Endothelial cell of umbilical vein (primary cell): ENCODE results near the gene MCTP2. TPM values are rescaled to one million over a fixed set of nuclear protein-coding genes. Genes with fewer than 3 reads are reported as not detected.

Experiments used
- BruUV-seq: library from RNA; stranded (reverse); fragments of 400-500 nt; replicated peaks from 2 replicates; lab custom pipeline; 2021; lab: Mats Ljungman, UMichigan
- CTCF ChIA-PET: fragments of 300-600, 350-600 bp; sonication (Branson Sonifier 250); formaldehyde crosslinking; loops from one replicate; lab custom pipeline; 2021; ENCODE audit warnings: antibody characterized with exemption, inconsistent platforms; lab: Charles Lee
- POLR2A ChIA-PET: fragments of 300-600, 350-600 bp; sonication (Branson Sonifier 250); formaldehyde crosslinking; loops from one replicate; lab custom pipeline; 2021; ENCODE audit warnings: antibody characterized with exemption, inconsistent platforms; lab: Charles Lee
- DNase-seq: peaks from one replicate; pipeline ENCODE4 v3.0.0-alpha.2; 2011; ENCODE audit warnings: low read depth, low spot score
- FAIRE-seq: peaks from 2 replicates; lab custom pipeline; 2011; peaks lifted over from hg19 to GRCh38; lab: Jason Lieb, UNC
- H2AFZ ChIP-seq: 2 replicates; pipeline ENCODE4 v1.6.0; 2012; ENCODE audit warnings: low read depth, low read length, control low read depth, inconsistent platforms
- H3K27ac ChIP-seq: 2 replicates; pipeline ENCODE4 v1.5.1; 2011; ENCODE audit warnings: low read depth, mild to moderate bottlenecking, control low read depth, low read length, moderate library complexity; ENCODE audit not compliant: insufficient read depth
- H3K27me3 ChIP-seq, 2 experiments: 2 replicates each; pipeline versions ENCODE4 v1.6.0 to v1.6.1; 2011; ENCODE audit warnings: low read length in 2 of 2, mixed read lengths in 1 of 2; ENCODE audit not compliant: control insufficient read depth in 2 of 2, insufficient read depth in 2 of 2
- H3K36me3 ChIP-seq, 2 experiments: 2 replicates in 1 of 2; 3 replicates in 1 of 2; pipeline ENCODE4 v1.5.1; 2011; ENCODE audit warnings: low read length in 2 of 2, mild to moderate bottlenecking in 1 of 2, moderate library complexity in 1 of 2; ENCODE audit not compliant: control insufficient read depth in 2 of 2, insufficient read depth in 2 of 2; ENCODE audit errors: extremely low read depth in 1 of 2
- H3K4me1 ChIP-seq: 3 replicates; pipeline ENCODE4 v1.5.1; 2011; ENCODE audit warnings: mild to moderate bottlenecking, low read length; ENCODE audit not compliant: control insufficient read depth, insufficient read depth; ENCODE audit errors: extremely low read depth
- H3K4me2 ChIP-seq: 2 replicates; pipeline ENCODE4 v1.6.1; 2011; ENCODE audit warnings: low read length, control low read depth, mixed read lengths; ENCODE audit not compliant: insufficient read depth
- H3K4me3 ChIP-seq, 3 experiments: fragments of 200-600 bp in 1 of 3; sonication (generic), shearing (Covaris generic) in 1 of 3; replicated peaks in 1 of 3; 2 replicates each; pipeline ENCODE4 v1.5.1; 2011 to 2016; ENCODE audit warnings: control low read depth in 3 of 3, low read length in 3 of 3, mild to moderate bottlenecking in 2 of 3, inconsistent platforms in 1 of 3, low read depth in 1 of 3, moderate library complexity in 1 of 3; ENCODE audit not compliant: insufficient read depth in 1 of 3
- H3K79me2 ChIP-seq: 2 replicates; pipeline ENCODE4 v1.6.0; 2012; ENCODE audit warnings: low read length, inconsistent platforms; ENCODE audit not compliant: control insufficient read depth, insufficient read depth
- H3K9ac ChIP-seq: replicated peaks from 2 replicates; pipeline ENCODE3; 2011; ENCODE audit warnings: low read length, control low read depth; ENCODE audit not compliant: insufficient read depth; ENCODE audit errors: extremely low read depth
- H3K9me1 ChIP-seq: replicated peaks from 3 replicates; pipeline ENCODE4 v1.6.0; 2011; ENCODE audit warnings: mild to moderate bottlenecking, low read length; ENCODE audit not compliant: control insufficient read depth, insufficient read depth; ENCODE audit errors: extremely low read depth
- H3K9me3 ChIP-seq: replicated peaks from 2 replicates; pipeline ENCODE4 v1.5.1; 2012; ENCODE audit warnings: low read length, inconsistent platforms; ENCODE audit not compliant: control insufficient read depth, insufficient read depth
- H4K20me1 ChIP-seq: replicated peaks from 2 replicates; pipeline ENCODE3; 2011; ENCODE audit warnings: mild to moderate bottlenecking, low read length; ENCODE audit not compliant: control insufficient read depth, insufficient read depth; ENCODE audit errors: extremely low read depth
- EZH2 ChIP-seq: IDR thresholded peaks from 2 replicates; pipeline ENCODE4 v1.6.1; 2012; ENCODE audit warnings: borderline replicate concordance, low read depth, mild to moderate bottlenecking, moderate library complexity, low read length, inconsistent platforms; ENCODE audit not compliant: severe bottlenecking
- FOS ChIP-seq: IDR thresholded peaks from 2 replicates; pipeline ENCODE4 v1.6.1; 2011; ENCODE audit warnings: mild to moderate bottlenecking, low read length, moderate library complexity, borderline replicate concordance; ENCODE audit not compliant: insufficient read depth
- GATA2 ChIP-seq: IDR thresholded peaks from 2 replicates; pipeline ENCODE4 v1.7.0; 2011; ENCODE audit warnings: low read depth, mild to moderate bottlenecking, moderate library complexity, mixed read lengths, low read length; ENCODE audit not compliant: insufficient read length, insufficient read depth
- MYC ChIP-seq: IDR thresholded peaks from one replicate; pipeline ENCODE4 v1.6.1; 2011; ENCODE audit warnings: mild to moderate bottlenecking, low read depth, low read length
- POLR2AphosphoS5 ChIP-seq: IDR thresholded peaks from 2 replicates; pipeline ENCODE4 v1.6.1; 2012; ENCODE audit warnings: low read depth, mild to moderate bottlenecking, control low read depth, low read length, moderate library complexity; ENCODE audit not compliant: insufficient read depth
- dilution Hi-C: fragments of 300-500 bp; cut with MboI; formaldehyde crosslinking; loops from one replicate; pipeline ENCODE4 v1.15.0; 2019; ENCODE audit warnings: low sequenced_read_pairs; ENCODE audit not compliant: extremely low pct_ligation_motif_present
- intact Hi-C: fragments of 100-400 bp; cut with micrococcal nuclease; formaldehyde crosslinking; loops from one replicate; pipeline ENCODE4 v1.10.0; 2022
- polyA plus RNA-seq, 4 experiments: library from polyadenylated mRNA; depleted of rRNA in 3 of 4; stranded (reverse) in 3 of 4; unstranded in 1 of 4; fragments of >200 nt; gene quantifications; 2 replicates each; pipeline versions ENCODE4 v1.2.1 to v1.2.3, GENCODE V29; 2011 to 2012; ENCODE audit warnings: missing spikeins in 1 of 4
- total RNA-seq: library from RNA; stranded (reverse); gene quantifications from 2 replicates; pipeline ENCODE4 v1.2.3, GENCODE V29; 2021
- TF ChIP-seq, protein P1 (sequence below), 2 donors: IDR thresholded peaks; 1 replicate in 1 of 2; 2 replicates in 1 of 2; pipeline ENCODE4 v1.5.1; 2011; ENCODE audit warnings: low read length in 2 of 2, mild to moderate bottlenecking in 2 of 2, moderate library complexity in 2 of 2, control low read depth in 1 of 2, inconsistent platforms in 1 of 2, low read depth in 1 of 2; ENCODE audit not compliant: insufficient read depth in 1 of 2; ENCODE audit errors: extremely low read depth in 1 of 2
- TF ChIP-seq, protein P2 (sequence below): IDR thresholded peaks from 2 replicates; pipeline ENCODE4 v1.6.1; 2011; ENCODE audit not compliant: insufficient read depth, insufficient read length

The MCTP2 gene
- total and polyA plus RNA-seq, 2 donors (not counting 3 experiments of a cell fraction or from before 2014, with no cell fraction given) = 0.01 to 0.75 TPM

DNA sequence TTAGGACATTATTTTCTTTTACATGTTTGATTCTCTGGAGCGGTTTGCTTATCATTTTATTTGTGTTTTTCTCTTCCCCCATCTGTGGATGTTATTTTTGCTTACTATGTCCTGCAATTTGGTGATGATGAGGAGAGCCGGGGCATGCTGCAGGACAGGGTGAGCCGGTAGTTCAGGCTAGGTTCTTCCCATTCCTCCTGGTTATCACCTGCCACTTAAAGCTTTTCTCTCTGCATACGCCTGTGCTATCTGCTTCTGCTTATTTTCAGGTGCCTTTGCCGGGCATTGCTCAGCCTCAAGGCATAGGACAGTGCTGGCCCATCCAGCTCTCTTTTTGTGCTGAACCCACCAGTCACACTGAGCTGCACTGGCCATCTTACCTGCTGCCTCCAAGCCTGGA is 85.8 kb downstream of the MCTP2 start:
- Histone ChIP-seq H3K79me2 (no peaks in the 10 kb centered on the region), H3K9ac (no peak overlapping the region), H2AFZ (no peak overlapping the region), H4K20me1 (no peaks in the 10 kb centered on the region), H3K4me2 (no peak overlapping the region), H3K9me3 (no peaks in the 10 kb centered on the region), H3K4me1 (no peaks in the 10 kb centered on the region), H3K4me3 (no peak overlapping the region), H3K27me3 (no peaks in the 10 kb centered on the region), H3K9me1 (no peaks in the 10 kb centered on the region), H3K36me3 (no peaks in the 10 kb centered on the region), H3K27ac (no peak overlapping the region)
- TF ChIP-seq MYC (no peak), FOS (no peak)
- dilution Hi-C loops = no loop called here
- BruUV-seq = no TSS peak
- ChIA-PET POLR2A (no interaction called here), CTCF (no interaction called here)
- no peak for FAIRE-seq
- no peak for DNase-seq
- intact Hi-C loops = no loop called here

DNA sequence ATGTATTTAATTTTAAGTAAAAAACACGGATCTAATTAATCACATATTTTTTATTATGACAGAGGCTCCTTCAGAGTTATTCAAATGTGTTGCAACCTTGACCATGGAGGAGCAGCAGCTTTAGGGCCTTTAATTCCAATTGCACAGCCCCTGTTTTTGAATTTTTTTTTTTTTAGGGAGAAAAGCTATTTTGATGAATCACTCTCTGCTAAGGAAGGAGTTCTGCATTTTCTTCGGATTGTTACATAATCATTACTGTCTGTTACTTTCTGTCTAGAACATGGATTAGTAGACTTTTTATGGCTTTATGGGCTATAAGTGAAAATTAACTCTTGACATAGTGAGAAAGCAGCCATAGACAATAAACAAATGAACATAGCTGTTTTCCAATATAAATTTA is 90.8 kb downstream of the MCTP2 start:
- dilution Hi-C loops (no loop called here), intact Hi-C loops (loop anchor here (5.0 kb wide), 1 partner anchor 325 kb away; no protein-coding TSS in a partner anchor)
- no peaks in the 10 kb centered on the region for H3K9me3 ChIP-seq
- H3K4me1 ChIP-seq = no peaks in the 10 kb centered on the region
- TF ChIP-seq, protein P1, sequence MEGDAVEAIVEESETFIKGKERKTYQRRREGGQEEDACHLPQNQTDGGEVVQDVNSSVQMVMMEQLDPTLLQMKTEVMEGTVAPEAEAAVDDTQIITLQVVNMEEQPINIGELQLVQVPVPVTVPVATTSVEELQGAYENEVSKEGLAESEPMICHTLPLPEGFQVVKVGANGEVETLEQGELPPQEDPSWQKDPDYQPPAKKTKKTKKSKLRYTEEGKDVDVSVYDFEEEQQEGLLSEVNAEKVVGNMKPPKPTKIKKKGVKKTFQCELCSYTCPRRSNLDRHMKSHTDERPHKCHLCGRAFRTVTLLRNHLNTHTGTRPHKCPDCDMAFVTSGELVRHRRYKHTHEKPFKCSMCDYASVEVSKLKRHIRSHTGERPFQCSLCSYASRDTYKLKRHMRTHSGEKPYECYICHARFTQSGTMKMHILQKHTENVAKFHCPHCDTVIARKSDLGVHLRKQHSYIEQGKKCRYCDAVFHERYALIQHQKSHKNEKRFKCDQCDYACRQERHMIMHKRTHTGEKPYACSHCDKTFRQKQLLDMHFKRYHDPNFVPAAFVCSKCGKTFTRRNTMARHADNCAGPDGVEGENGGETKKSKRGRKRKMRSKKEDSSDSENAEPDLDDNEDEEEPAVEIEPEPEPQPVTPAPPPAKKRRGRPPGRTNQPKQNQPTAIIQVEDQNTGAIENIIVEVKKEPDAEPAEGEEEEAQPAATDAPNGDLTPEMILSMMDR (IDR thresholded peaks at IDR 0.05; ENCODE audit: extremely low read depth in 1 of 2, insufficient read depth in 1 of 2, low read depth in 1 of 2, low read length in 2 of 2) = no peak
- TF ChIP-seq GATA2 = no peak
- no peak for TF ChIP-seq MYC
- TF ChIP-seq, protein P2, sequence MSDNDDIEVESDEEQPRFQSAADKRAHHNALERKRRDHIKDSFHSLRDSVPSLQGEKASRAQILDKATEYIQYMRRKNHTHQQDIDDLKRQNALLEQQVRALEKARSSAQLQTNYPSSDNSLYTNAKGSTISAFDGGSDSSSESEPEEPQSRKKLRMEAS = no peak
- no peak for TF ChIP-seq EZH2
- no peak for TF ChIP-seq POLR2AphosphoS5
- H4K20me1 ChIP-seq = no peaks in the 10 kb centered on the region
- H3K36me3 ChIP-seq = no peaks in the 10 kb centered on the region
- BruUV-seq = no TSS peak
- ChIA-PET CTCF (interaction anchor here (3.1 to 7.1 kb wide), 5 partner anchors 158 to 1525 kb away, joined by 27 to 137 read pairs (median 30); partner anchors contain the start of gene RGMA), POLR2A (no interaction called here)
- H3K27me3 ChIP-seq = no peaks in the 10 kb centered on the region
- H3K9me1 ChIP-seq = no peaks in the 10 kb centered on the region
- no peaks in the 10 kb centered on the region for H3K79me2 ChIP-seq
- H3K4me2 ChIP-seq = no peak overlapping the region
- DNase-seq (no peak), FAIRE-seq (no peak)
- no peak overlapping the region for H3K27ac ChIP-seq
- no peak overlapping the region for H2AFZ ChIP-seq
- H3K4me3 ChIP-seq = no peak overlapping the region
- H3K9ac ChIP-seq = no peak overlapping the region
